Transverse colon (tissue), 4 donors: Measurements from ENCODE around the gene CKM. TPM values are rescaled to one million over a fixed set of nuclear protein-coding genes. Genes with fewer than 3 reads are reported as not detected.

ENCODE experiments used
- DNase-seq: peaks from one replicate; pipeline ENCODE4 v3.0.0-alpha.2; 2019
- H3K27ac ChIP-seq, 4 donors: fragments of 200-600 bp; sonication (generic); 2 replicates each; pipeline ENCODE4 v1.5.1; 2016 to 2018; ENCODE audit warnings: inconsistent platforms in 4 of 4
- H3K27me3 ChIP-seq: fragments of 200-600 bp; sonication (generic); 2 replicates; pipeline ENCODE4 v1.5.1; 2017; ENCODE audit warnings: inconsistent platforms
- H3K36me3 ChIP-seq, 4 donors: fragments of 200-600 bp; sonication (generic); 2 replicates each; pipeline ENCODE4 v1.5.1; 2017 to 2019; ENCODE audit warnings: inconsistent platforms in 4 of 4
- H3K4me1 ChIP-seq, 4 donors: fragments of 200-600 bp; sonication (generic); 2 replicates each; pipeline ENCODE4 v1.5.1; 2017 to 2020; ENCODE audit warnings: inconsistent platforms in 4 of 4
- H3K4me3 ChIP-seq, 4 donors: fragments of 200-600 bp; sonication (generic); 1 replicate in 1 of 4; 2 replicates in 3 of 4; pipeline versions ENCODE4 v1.5.1 to v1.6.1; 2017 to 2019; ENCODE audit warnings: inconsistent platforms in 4 of 4
- H3K9me3 ChIP-seq, 2 donors: fragments of 200-600 bp; sonication (generic); 2 replicates each; pipeline ENCODE4 v1.5.1; 2017 to 2019; ENCODE audit warnings: inconsistent platforms in 2 of 2
- CTCF ChIP-seq, 5 experiments: fragments of 200-600 bp in 3 of 5; fragments of 450-650 bp in 2 of 5; sonication (generic) in 3 of 5; IDR thresholded peaks; 1 replicate in 2 of 5; 2 replicates in 3 of 5; pipeline ENCODE4 v1.5.1; 2016 to 2017; ENCODE audit warnings: antibody characterized with exemption in 5 of 5, inconsistent platforms in 3 of 5, mild to moderate bottlenecking in 2 of 5, moderate library complexity in 1 of 5
- EP300 ChIP-seq: sonication (generic); formaldehyde crosslinking; IDR thresholded peaks from one replicate; pipeline ENCODE4 v1.6.1; 2017; ENCODE audit warnings: antibody characterized with exemption, low read depth
- POLR2A ChIP-seq: fragments of 450-650 bp; IDR thresholded peaks from one replicate; pipeline ENCODE4 v1.6.1; 2016; ENCODE audit warnings: antibody characterized with exemption, mild to moderate bottlenecking, moderate library complexity
- POLR2AphosphoS5 ChIP-seq, 3 donors: sonication (generic); formaldehyde crosslinking; IDR thresholded peaks; one replicate each; pipeline ENCODE4 v1.6.1; 2016; ENCODE audit warnings: antibody characterized with exemption in 3 of 3
- WGBS, 2 donors: methylation state at CpG; one replicate each; pipeline ENCODE4 v1.1.5; 2018; ENCODE audit warnings: low coverage in 1 of 2; 5-methylcytosine and 5-hydroxymethylcytosine counted together
- in situ Hi-C, 4 donors: fragments of 200-750 bp; cut with MboI; loops; one replicate each; pipeline versions ENCODE4 v1.15.0 to v1.15.1; 2017; ENCODE audit warnings: low sequenced_read_pairs in 3 of 4, low pct_ligation_motif_present in 1 of 4, low pct_unique_long_range_greater_than_20kb in 1 of 4
- intact Hi-C: fragments of 100-400 bp; cut with DNase I; formaldehyde crosslinking; loops from one replicate; pipeline ENCODE4 v1.15.1; 2023; ENCODE audit warnings: low total_unique reads
- total RNA-seq, 4 donors: library from RNA; depleted of rRNA; stranded (reverse); fragments of >200 nt; gene quantifications; one replicate each; pipeline ENCODE4 v1.1.0, GENCODE V29; 2016

CKM gene
- total RNA-seq, 4 donors from 2014 or later, result 4.0 to 32.2 (median 27.9) TPM; not detected in 1

- 87% methylated on average over 17 of the region's 19 CpGs; no CpG with 5 or more reads in 1 of the 2 donors for WGBS, 2 donors
- no peak for DNase-seq
- intact Hi-C loops, result no loop called here
- no peak overlapping the region for H3K4me3 ChIP-seq
- TF ChIP-seq POLR2AphosphoS5 (IDR thresholded peaks at IDR 0.05) (no peak), CTCF (IDR thresholded peaks at IDR 0.05) (no peak), POLR2A (no peak), EP300 (no peak)
- no peaks in the 10 kb centered on the region for H3K9me3 ChIP-seq
- no peaks in the 10 kb centered on the region for H3K4me1 ChIP-seq
- no peaks in the 10 kb centered on the region for H3K27me3 ChIP-seq
- no peaks in the 10 kb centered on the region for H3K36me3 ChIP-seq
- H3K27ac ChIP-seq, result no peak overlapping the region
- in situ Hi-C loops, result no loop called here
Observed at GRCh38 chr19:45264781-45265317, 57.8 kb downstream of the CKM start.

- in situ Hi-C loops (no loop called here), intact Hi-C loops (no loop called here)
- TF ChIP-seq POLR2A (no peak), POLR2AphosphoS5 (IDR thresholded peaks at IDR 0.05) (no peak), EP300 (no peak), CTCF (IDR thresholded peaks at IDR 0.05) (no peak)
- Histone ChIP-seq H3K9me3 (no peaks in the 10 kb centered on the region), H3K4me3 (no peak overlapping the region), H3K27ac (no peak overlapping the region), H3K36me3 (no peaks in the 10 kb centered on the region), H3K27me3 (no peaks in the 10 kb centered on the region), H3K4me1 (no peaks in the 10 kb centered on the region)
- 91% methylated on average over 11 of the region's 11 CpGs; no CpG with 5 or more reads in 1 of the 2 donors for WGBS, 2 donors
- no peak for DNase-seq
Observed at GRCh38 chr19:45263013-45263412, 59.7 kb downstream of the CKM start.

- no peaks in the 10 kb centered on the region for H3K27me3 ChIP-seq
- no peak overlapping the region for H3K4me3 ChIP-seq
- intact Hi-C loops (no loop called here), in situ Hi-C loops (no loop called here)
- no peaks in the 10 kb centered on the region for H3K4me1 ChIP-seq
- WGBS, 2 donors, result 92% methylated on average over 6 of the region's 6 CpGs; no CpG with 5 or more reads in 1 of the 2 donors
- H3K9me3 ChIP-seq, result no peaks in the 10 kb centered on the region
- DNase-seq, result no peak
- TF ChIP-seq POLR2AphosphoS5 (IDR thresholded peaks at IDR 0.05) (no peak), POLR2A (no peak), EP300 (no peak), CTCF (IDR thresholded peaks at IDR 0.05) (no peak)
- H3K27ac ChIP-seq, result no peak overlapping the region
- no peaks in the 10 kb centered on the region for H3K36me3 ChIP-seq
Observed at GRCh38 chr19:45262570-45262969, 60.1 kb downstream of the CKM start.

- H3K4me1 ChIP-seq, result peaks cover 0 to 4% (median 2%) of the 10 kb centered on the region in 4 donors
- no peaks in the 10 kb centered on the region for H3K36me3 ChIP-seq
- TF ChIP-seq POLR2AphosphoS5 (IDR thresholded peaks at IDR 0.05), result no peak
- TF ChIP-seq POLR2A, result no peak
- no peak for TF ChIP-seq EP300
- no peak for TF ChIP-seq CTCF (IDR thresholded peaks at IDR 0.05)
- H3K27ac ChIP-seq, result no peak overlapping the region
- intact Hi-C loops, result no loop called here
- H3K9me3 ChIP-seq, result no peaks in the 10 kb centered on the region
- WGBS, 2 donors, result 96 to 100% methylated on average over 5 to 12 of the region's 19 CpGs
- in situ Hi-C loops, result no loop called here
- no peaks in the 10 kb centered on the region for H3K27me3 ChIP-seq
- no peak for DNase-seq
- H3K4me3 ChIP-seq, result no peak overlapping the region
Observed at GRCh38 chr19:45258862-45259261, 63.8 kb downstream of the CKM start.
